Measurements from ENCODE around the gene GGCX. TPM values are rescaled to one million over a fixed set of nuclear protein-coding genes. Genes with fewer than 3 reads are reported as not detected.

Gene GGCX
- total RNA-seq, 1 experiment from 2014 or later = 66.2 TPM

GRCh38 chr2:85497944-85498630 lies 63.2 kb downstream of the GGCX start:
- no TSS peak for BruUV-seq (replicated peaks)

DNA sequence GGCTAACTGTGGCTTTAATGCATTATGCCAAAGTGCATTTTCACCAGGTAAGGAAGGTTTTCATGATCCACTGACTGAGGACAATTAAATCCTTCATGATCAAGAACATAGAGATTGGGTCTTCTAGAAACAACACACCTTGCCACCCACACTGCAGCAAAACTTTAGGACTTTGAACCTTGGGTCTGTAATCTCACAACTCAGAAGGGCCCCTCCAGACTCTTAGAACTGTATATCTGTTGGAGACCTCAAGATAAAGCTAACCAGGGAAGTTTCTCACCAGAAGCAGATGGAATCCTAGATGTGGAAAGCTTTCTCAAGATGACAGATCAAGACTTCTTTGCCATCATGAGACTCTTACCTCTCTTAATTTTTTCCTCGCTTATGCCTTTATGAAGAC lies 64.9 kb downstream of the GGCX start:
- no TSS peak for BruUV-seq (replicated peaks)
- no peak for TF ChIP-seq CTCF (IDR thresholded peaks at IDR 0.05; ENCODE audit: unreplicated experiment)
- Mint-ChIP-seq H3K4me1 (ENCODE audit: low read depth, unreplicated experiment) (peaks cover 18% of the 10 kb centered on the region), H3K4me3 (ENCODE audit: low read depth, unreplicated experiment) (no peak overlapping the region), H3K9me3 (ENCODE audit: low read depth, unreplicated experiment) (no peaks in the 10 kb centered on the region), H3K36me3 (ENCODE audit: insufficient read depth, unreplicated experiment) (peaks cover 8% of the 10 kb centered on the region), H3K27ac (ENCODE audit: unreplicated experiment) (no peak overlapping the region), H3K27me3 (ENCODE audit: unreplicated experiment) (no peaks in the 10 kb centered on the region)
- CTCF ChIA-PET = interaction anchor here (0.9 kb wide), 2 partner anchors 10 to 28 kb away, joined by 3 to 4 read pairs; no protein-coding TSS in a partner anchor
- intact Hi-C loops (cut with micrococcal nuclease; ENCODE audit: unreplicated experiment) = no loop called here
- DNase-seq = no peak

More at GRCh38 chr2:85497944-85498630, 63.2 kb downstream of the GGCX start:
- Mint-ChIP-seq H3K4me1 (ENCODE audit: low read depth, unreplicated experiment) (peaks cover 26% of the 10 kb centered on the region), H3K9me3 (ENCODE audit: low read depth, unreplicated experiment) (no peaks in the 10 kb centered on the region), H3K4me3 (ENCODE audit: low read depth, unreplicated experiment) (no peak overlapping the region), H3K36me3 (ENCODE audit: insufficient read depth, unreplicated experiment) (peaks cover 15% of the 10 kb centered on the region), H3K27me3 (ENCODE audit: unreplicated experiment) (no peaks in the 10 kb centered on the region), H3K27ac (ENCODE audit: unreplicated experiment) (no peak overlapping the region)
- no peak for TF ChIP-seq CTCF (IDR thresholded peaks at IDR 0.05; ENCODE audit: unreplicated experiment)
- intact Hi-C loops (cut with micrococcal nuclease; ENCODE audit: unreplicated experiment) = loop anchor here (2.0 kb wide), 1 partner anchor 29 kb away; no protein-coding TSS in a partner anchor
- DNase-seq = no peak
- CTCF ChIA-PET = no interaction called here

Other genes with a start within 250 kb of the GGCX start
- gene TGOLN2, start 233.5 kb downstream of the GGCX start, total RNA-seq (2022) = 154 and 171 TPM in 2 replicates
- gene RETSAT, start 207.0 kb downstream of the GGCX start, total RNA-seq (2022) = 40.6 and 47.2 TPM in 2 replicates
- 12.9 and 15.5 TPM in 2 replicates for gene ELMOD3, start 206.7 kb downstream of the GGCX start, total RNA-seq (2022)
- gene CAPG, start 151.1 kb downstream of the GGCX start, total RNA-seq (2022) = 230 and 238 TPM in 2 replicates
- gene SH2D6, start 142.8 kb downstream of the GGCX start, total RNA-seq (2022) = 1.8 and 2.4 TPM in 2 replicates
- 387 and 393 TPM in 2 replicates for gene MAT2A, start 22.3 kb downstream of the GGCX start, total RNA-seq (2022)
- 90.8 and 107 TPM in 2 replicates for gene VAMP8, start 16.1 kb upstream of the GGCX start, total RNA-seq (2022)
- 10.0 and 10.1 TPM in 2 replicates for gene VAMP5, start 22.9 kb upstream of the GGCX start, total RNA-seq (2022)
- gene RNF181, start 34.3 kb upstream of the GGCX start, total RNA-seq (2022) = 101 and 102 TPM in 2 replicates
- gene TMEM150A, start 41.2 kb upstream of the GGCX start, total RNA-seq (2022) = 12.1 and 13.3 TPM in 2 replicates
- gene C2orf68, start 50.6 kb upstream of the GGCX start, total RNA-seq (2022) = 39.2 and 40.4 TPM in 2 replicates
- gene USP39, start 54.7 kb upstream of the GGCX start, total RNA-seq (2022) = 58.4 and 62.6 TPM in 2 replicates
- not detected in 2 replicates for gene SFTPB, start 106.7 kb upstream of the GGCX start, total RNA-seq (2022)
- not detected in 2 replicates for gene GNLY, start 132.9 kb upstream of the GGCX start, total RNA-seq (2022)
- gene ATOH8, start 192.5 kb upstream of the GGCX start, total RNA-seq (2022) = 0.19 and 0.47 TPM in 2 replicates

Data from Calu3 (cell line).